Measurements from ENCODE around the gene FADS1. TPM values are rescaled to one million over a fixed set of nuclear protein-coding genes. Genes with fewer than 3 reads are reported as not detected.

FADS1 gene
- total and polyA plus RNA-seq, 2 of the 13 experiments (the other 11 are each of a cell fraction or from before 2014, with no cell fraction given): 91.8 to 108 TPM

GRCh38 chr11:61846362-61847020 lies 29.7 kb upstream of the FADS1 start:
- H3K36me3 ChIP-seq (replicated peaks in 1 of 2; ENCODE audit: control insufficient read depth in 1 of 2, insufficient read depth in 2 of 2, low read length in 2 of 2): peaks cover 3 to 59% of the 10 kb centered on the region in 2 experiments; a peak in 4 of 5 replicates
- H3K4me3 ChIP-seq (replicated peaks in 1 of 3; ENCODE audit: insufficient read depth in 1 of 3, low read depth in 2 of 3, low read length in 3 of 3): no peak overlapping the region
- no peak overlapping the region for H3K4me2 ChIP-seq (ENCODE audit: low read depth, low read length)
- H3K27ac ChIP-seq (ENCODE audit: extremely low read length, insufficient read depth, low read length): no peak overlapping the region
- TF ChIP-seq ZNF614 (CRISPR knock-in tag; IDR thresholded peaks at IDR 0.05; ENCODE audit: borderline replicate concordance) (no peak), ZNF337 (CRISPR knock-in tag; IDR thresholded peaks at IDR 0.05; ENCODE audit: borderline replicate concordance, low read depth) (no peak), ATAD3A (CRISPR knock-in tag; IDR thresholded peaks at IDR 0.05) (no peak), ZNF34 (CRISPR knock-in tag; IDR thresholded peaks at IDR 0.05; ENCODE audit: borderline replicate concordance) (no peak), RXRA (CRISPR knock-in tag; IDR thresholded peaks at IDR 0.05) (no peak), ZBTB34 (CRISPR knock-in tag; IDR thresholded peaks at IDR 0.05) (0 out of 2 replicates have a peak, but pooled peaks have one; percentile 39)
- TF ChIP-seq, protein P1, sequence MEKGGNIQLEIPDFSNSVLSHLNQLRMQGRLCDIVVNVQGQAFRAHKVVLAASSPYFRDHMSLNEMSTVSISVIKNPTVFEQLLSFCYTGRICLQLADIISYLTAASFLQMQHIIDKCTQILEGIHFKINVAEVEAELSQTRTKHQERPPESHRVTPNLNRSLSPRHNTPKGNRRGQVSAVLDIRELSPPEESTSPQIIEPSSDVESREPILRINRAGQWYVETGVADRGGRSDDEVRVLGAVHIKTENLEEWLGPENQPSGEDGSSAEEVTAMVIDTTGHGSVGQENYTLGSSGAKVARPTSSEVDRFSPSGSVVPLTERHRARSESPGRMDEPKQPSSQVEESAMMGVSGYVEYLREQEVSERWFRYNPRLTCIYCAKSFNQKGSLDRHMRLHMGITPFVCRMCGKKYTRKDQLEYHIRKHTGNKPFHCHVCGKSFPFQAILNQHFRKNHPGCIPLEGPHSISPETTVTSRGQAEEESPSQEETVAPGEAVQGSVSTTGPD (CRISPR knock-in tag; IDR thresholded peaks at IDR 0.05): peak; percentile 50; the same call in 1 of the 2 replicates
- DNase-seq (ENCODE audit: low spot score) (no peak), FAIRE-seq (no peak), ATAC-seq (no peak)
- H4K20me1 ChIP-seq (ENCODE audit: insufficient read depth, low read length): no peaks in the 10 kb centered on the region
- in situ Hi-C loops (cut with HindIII; ENCODE audit: extremely low pct_ligation_motif_present, low pct_unique_long_range_greater_than_20kb): no loop called here
- intact Hi-C loops (cut with micrococcal nuclease; ENCODE audit: unreplicated experiment): no loop called here
- H3K79me2 ChIP-seq (ENCODE audit: insufficient read depth, low read length): no peaks in the 10 kb centered on the region
- H3K9ac ChIP-seq (ENCODE audit: insufficient read depth, low read depth, low read length): no peak overlapping the region
- H3K27me3 ChIP-seq (ENCODE audit: control insufficient read depth in 1 of 2, insufficient read depth in 2 of 2, low read length in 2 of 2): no peaks in the 10 kb centered on the region
- 83% methylated on average over 10 of the region's 10 CpGs for WGBS (ENCODE audit: low lambda C conversion rate)
- H3K9me3 ChIP-seq (ENCODE audit: low read length): no peaks in the 10 kb centered on the region
- peaks cover 11% of the 10 kb centered on the region; the same call in 1 of the 2 replicates for H3K4me1 ChIP-seq (ENCODE audit: insufficient read depth, low read length)
- ChIA-PET POLR2A (no interaction called here), CTCF (ENCODE audit: low intra/inter-chr PET ratio, low total read pairs) (no interaction called here)
- H2AFZ ChIP-seq (ENCODE audit: low read length): no peak overlapping the region
- no TSS peak for BruUV-seq (replicated peaks)

Data from HepG2 (cell line).